Ureter (tissue), 1 donor: ENCODE data around the gene LMX1B. TPM values are rescaled to one million over a fixed set of nuclear protein-coding genes. Genes with fewer than 3 reads are reported as not detected.

Source experiments
- DNase-seq: peaks from one replicate; pipeline ENCODE4 v3.0.0-alpha.2; 2020; ENCODE audit warnings: low spot score
- total RNA-seq: library from RNA; stranded (reverse); gene quantifications from one replicate; pipeline ENCODE4 v1.2.4, GENCODE V29; 2023
- donor health status: DM: yes; HTN: yes; CAD: no.

Gene LMX1B
- total RNA-seq, 1 donor from 2014 or later: not detected

GRCh38 chr9:126658201-126658825 is 44.6 kb downstream of the LMX1B start:
- no peak for DNase-seq

DNA sequence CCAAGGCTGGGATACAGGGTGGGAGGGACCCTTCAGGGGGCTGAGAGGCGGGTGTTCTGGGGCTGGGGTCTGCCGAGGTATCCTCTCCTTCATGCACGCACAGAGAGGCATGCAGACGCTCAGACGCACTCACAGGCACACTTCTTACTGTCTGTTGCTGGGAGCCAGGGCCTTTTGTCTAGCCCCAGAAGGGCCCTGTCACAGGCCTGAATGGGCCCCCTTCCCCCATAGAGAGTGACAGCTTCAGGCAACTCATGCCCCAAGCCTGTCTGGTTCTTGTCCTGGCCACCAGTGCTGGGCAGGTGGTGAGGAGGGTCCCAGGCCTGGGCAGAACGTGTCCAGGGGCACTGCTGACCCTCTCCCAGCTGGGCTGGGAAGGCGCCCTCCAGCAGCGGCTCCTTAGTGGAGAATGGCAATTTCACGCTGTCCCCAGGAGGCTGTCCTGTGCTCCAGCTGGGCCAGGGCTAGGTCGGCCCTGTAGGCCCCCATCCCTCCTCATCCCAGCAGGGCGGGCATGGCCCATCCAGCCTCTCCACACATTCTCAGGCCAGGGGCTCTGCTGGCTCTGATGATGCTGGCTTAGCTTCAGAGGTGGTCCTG is 45.3 kb downstream of the LMX1B start:
- no peak for DNase-seq

DNA sequence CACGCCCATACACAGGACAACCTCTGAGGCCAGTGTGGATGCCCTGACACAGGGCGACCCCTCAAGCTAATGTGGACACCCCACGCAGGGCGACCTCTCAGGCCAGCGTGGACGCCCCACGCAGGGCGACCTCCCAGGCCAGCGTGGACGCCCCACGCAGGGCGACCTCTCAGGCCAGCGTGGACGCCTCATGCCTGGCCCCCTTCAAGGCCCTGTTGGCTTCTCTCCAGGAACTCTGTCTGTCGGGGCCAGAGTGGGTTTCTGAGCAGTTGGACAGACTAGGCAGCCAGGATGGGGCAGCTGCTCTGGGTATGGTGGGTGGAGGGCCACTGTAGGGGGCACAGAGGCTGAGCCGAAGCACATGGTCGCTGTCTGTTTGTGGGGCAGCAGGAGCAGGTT is 47.4 kb downstream of the LMX1B start:
- no peak for DNase-seq

DNA sequence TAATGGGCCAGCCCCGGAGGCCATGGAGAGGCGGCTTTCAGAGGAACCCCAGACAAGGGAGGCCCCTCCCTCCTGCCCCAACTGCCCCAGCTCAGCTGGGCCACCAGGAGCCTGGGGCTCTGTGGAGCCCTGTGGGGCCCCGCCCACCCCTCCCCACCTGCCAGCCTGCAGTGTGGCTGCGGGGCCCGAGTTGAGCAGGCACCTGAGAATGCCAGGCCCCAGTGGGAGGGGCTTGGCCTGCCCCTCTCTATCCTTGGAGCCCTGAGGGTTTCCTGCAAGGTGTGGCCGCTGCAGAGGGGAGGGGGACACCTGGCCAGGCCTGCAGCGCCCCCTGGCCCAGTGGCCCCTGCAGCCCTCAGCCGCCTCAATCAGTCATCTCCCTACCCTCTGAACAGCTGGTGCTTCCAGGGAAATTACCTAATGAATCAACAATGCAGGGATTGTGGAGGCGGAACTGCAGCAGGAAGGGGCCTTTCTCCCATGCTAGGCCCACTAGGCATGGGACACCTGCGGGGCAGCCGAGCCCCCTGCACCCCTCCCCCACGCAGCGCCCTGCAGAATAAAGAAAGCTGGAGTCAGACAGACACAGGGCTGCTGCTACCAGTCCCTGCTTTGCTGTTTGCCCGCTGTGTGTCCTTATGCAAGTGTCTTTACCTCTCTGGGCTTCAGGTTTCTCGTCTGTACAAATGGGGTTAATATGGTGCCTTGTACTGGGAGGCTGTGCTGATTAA is 48.0 kb downstream of the LMX1B start:
- DNase-seq: no peak

- no peak for DNase-seq
These were observed 49.9 kb downstream of the LMX1B start for GRCh38 chr9:126663661-126664072.

GRCh38 chr9:126664900-126665643 is 51.3 kb downstream of the LMX1B start:
- no peak for DNase-seq

GRCh38 chr9:126665644-126666035 is 51.9 kb downstream of the LMX1B start:
- no peak for DNase-seq

DNA sequence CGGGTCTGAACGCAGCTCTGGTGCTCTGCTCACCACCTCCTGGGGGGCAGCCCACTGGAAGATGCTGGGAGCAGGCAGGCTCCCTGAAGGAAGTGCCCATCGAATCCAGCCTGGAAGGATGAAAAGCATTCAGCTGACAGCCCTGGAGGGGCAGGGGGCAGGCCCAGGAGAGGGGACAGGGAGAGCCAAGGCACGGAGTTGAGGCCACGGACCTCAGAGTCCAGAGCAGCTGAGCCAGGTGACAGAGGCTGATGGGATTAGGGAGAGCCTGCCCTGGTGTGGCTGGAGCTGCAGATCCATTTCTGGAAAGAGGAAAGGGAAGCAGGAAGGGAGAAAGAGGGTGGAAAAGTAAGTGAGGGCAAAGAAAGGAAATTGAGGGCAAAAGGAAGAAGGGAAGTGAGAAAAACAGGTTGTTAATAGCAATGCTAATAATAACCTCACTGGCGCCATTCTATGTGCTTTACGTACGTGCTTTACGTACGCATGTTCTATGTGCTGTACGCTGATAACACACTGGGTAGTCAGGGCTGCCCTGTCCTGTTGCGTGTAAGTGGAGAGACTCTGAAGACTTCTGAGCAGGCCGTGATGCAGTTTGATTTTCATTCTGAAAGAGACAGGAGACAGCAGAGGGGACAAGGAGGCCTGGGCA is 52.6 kb downstream of the LMX1B start:
- no peak for DNase-seq

DNA sequence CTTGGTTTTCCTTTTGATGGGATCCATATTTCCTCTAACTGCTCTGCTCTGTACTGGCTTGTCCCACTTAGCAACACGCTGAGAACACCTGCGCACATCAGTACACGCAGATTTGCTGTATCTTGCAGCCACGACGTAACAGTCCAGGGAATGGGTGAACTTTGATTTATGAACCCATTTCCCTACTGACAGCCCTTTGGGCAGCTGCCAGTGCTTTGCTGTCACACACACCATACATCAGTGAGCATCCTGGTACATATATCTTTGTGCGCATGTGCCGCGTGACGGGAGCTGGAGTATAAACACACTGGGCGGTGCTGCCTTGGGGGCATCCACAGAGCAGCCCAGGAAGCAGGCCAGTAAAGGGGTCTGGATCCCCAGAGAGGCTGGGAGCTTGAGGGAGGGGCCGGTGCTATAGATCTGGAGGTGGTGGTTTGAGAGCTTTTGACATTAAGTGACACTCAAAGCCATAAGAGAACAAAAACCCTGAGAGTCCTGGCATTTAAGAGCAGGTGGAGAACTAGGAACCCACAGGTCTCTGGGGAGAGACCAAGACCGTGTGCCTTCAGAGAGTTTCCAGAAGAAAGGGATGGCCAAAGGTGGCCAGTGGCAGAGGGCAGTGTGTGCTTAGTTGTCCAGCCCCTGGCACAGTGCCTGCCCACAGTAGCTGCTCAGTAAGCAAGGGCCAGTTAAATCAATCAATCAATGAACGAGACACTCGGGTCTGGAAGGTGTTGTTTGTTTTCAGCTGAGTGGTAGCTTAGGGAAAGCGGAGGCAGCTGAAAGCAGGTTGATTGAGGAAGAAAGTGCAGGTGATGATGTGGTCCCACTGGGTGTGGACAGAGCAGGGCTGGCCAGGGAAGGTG is 53.7 kb downstream of the LMX1B start:
- DNase-seq: no peak

- no peak for DNase-seq
These were observed 54.3 kb downstream of the LMX1B start for GRCh38 chr9:126668058-126668457.

GRCh38 chr9:126669108-126669507 is 55.4 kb downstream of the LMX1B start:
- DNase-seq: no peak

GRCh38 chr9:126670270-126670669 is 56.5 kb downstream of the LMX1B start:
- DNase-seq: no peak

DNA sequence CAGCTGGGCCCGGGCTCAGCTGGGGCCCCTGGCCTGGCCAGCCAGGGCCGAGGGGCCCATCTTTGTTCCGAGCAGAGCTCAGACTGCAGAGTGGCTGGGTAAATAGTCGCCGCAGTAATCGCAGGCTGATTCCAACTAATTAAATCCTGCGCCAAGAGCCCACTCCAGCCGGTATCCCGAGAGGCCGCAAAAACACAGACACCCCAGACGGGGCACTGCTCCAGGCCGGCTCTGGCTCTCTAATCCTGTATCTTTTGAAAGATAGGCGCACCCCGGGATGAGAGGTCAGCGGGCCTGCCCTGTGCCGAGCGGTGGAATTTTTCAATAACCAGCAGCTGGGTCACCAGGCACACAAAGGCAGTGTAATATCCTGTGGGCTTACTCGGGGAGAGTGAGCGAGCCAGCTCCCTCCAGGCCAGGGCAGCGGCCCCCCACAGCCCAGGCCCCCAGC is 57.7 kb downstream of the LMX1B start:
- DNase-seq: no peak

GRCh38 chr9:126671983-126672382 is 58.3 kb downstream of the LMX1B start:
- DNase-seq: no peak

- DNase-seq: no peak
These were observed 59.0 kb downstream of the LMX1B start for GRCh38 chr9:126672634-126673284.

- DNase-seq: no peak
These were observed 60.1 kb downstream of the LMX1B start for GRCh38 chr9:126673689-126674364.

DNA sequence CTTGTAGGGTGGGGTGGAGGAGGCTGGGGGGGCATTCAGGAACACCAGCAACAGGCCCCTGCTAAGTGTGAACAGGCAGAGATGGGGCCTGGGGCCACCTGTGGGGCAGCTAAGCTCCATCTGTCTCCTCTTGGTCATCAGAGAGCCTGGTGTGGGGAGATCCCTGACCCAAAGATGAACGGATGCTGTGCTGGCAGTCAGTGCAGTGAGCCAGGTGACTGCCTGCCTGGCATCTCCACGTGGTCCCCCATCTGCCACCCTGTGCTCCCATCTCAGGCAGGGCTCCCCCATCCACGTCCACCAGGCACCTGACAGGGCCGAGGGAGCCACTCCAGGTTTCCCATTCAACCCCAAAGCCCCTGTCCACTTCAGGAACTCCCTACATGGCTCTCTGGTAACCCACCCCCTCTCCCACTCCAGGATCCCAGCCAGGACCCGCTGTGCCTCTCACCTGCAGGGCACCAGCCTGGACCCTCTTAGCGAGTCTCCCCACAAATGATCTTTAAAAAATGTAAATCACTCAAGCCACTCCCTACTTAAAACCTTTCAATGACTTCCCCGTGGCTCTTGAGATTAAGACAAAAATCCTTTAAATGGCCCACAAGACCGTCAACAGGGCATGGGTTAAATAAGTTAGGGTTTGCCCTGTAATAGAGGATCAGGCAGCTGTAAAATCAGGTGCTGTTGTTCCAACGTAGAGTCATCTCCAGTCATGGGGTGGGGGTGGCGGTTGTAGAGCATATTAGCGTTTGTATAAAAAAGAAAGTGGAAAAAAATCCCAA is 60.8 kb downstream of the LMX1B start:
- no peak for DNase-seq

GRCh38 chr9:126675147-126675467 is 61.4 kb downstream of the LMX1B start:
- no peak for DNase-seq

- no peak for DNase-seq
These were observed 62.5 kb downstream of the LMX1B start for GRCh38 chr9:126676102-126676684.
